ENCODE results near the gene MYL6.

The MYL6 gene
- long read RNA-seq, transcript MYL6-207 (6 exons, 655 nt): major isoform, 89 of 115 reads
- long read RNA-seq, transcript MYL6-219 (5 exons, 1,438 nt): minor isoform, 7 of 115 reads
- long read RNA-seq, partial matches to known transcripts: 5 of 115 reads
- long read RNA-seq, other reads (novel, unspliced or antisense): 9 of 115 reads

DNA sequence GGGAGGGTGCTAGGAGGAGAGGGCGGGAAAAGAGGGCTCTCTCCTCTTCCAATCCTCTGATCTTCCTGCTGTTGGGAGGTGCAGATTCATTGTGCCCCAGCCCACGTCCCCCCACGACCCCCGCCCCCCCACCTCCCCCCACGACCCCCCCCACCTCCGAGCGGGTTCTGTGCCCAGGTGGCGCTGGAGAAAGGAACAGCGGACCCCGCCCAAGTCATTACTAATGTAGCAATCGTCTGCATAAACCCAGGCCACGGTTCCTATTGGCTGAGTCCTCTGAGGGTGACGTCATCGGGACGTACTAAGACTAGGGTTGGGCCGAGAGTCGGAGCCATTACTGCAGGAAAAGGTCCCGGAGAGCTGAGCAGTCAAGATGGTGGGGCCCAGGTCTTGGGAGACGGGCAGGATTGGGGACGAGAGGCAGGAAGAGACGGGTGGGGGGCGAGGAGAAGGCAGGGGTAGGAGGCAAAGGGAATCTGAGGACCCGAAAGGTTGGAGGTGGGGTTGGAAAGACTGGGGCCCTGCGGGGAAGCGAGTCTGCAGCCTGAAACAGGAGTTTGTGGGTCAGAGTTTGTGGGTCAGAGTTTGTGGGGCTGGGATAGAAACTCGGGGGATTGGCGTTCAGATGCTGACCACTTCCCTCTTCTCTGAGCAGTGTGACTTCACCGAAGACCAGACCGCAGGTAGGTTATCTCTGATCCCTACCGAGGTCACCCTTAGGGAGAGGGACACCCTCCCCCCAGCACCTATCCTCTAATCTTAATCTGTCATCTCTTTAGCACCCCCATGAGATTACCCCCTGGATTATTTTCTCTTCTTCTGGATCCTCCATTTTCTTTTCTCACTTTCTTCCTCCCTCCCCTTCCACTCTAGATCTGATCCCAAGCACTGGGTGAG, at the start of gene MYL6:
Gene MYL6 (plus strand): TSS at position 331 of the 897 bp plus-strand sequence. CDS start 43 bp downstream, at position 374.
- H3K27ac ChIP-seq (replicated peaks): peak within 1 kb of the TSS; percentile 96
- DNase-seq (ENCODE audit: low read depth in 1 of 2, low spot score in 1 of 2): peak; percentile 97 to 98

DNA sequence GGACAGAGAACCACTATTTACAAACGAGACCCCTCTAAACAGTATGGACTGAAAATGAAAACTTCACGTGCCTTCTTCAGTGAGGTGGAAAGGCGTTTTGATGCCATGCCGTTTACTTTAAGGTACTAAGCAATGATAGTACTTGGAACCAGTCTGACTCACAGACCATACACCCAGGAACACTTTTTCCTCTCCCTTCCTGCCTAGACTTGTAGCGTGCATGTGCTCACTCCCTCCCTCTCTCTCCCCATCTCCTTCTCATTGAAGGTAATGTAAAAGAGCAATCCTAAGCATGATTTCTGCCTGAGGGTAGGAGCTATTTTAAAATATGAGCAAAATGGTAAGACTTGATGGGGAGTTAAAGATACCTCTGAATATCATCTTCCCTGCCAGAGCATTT, 47.6 kb upstream of the MYL6 start:
- H3K4me3 ChIP-seq (replicated peaks; ENCODE audit: insufficient read depth, low read length): no peak overlapping the region

More for the DNA sequence above, at the start of gene MYL6:
- TF ChIP-seq, protein P1, sequence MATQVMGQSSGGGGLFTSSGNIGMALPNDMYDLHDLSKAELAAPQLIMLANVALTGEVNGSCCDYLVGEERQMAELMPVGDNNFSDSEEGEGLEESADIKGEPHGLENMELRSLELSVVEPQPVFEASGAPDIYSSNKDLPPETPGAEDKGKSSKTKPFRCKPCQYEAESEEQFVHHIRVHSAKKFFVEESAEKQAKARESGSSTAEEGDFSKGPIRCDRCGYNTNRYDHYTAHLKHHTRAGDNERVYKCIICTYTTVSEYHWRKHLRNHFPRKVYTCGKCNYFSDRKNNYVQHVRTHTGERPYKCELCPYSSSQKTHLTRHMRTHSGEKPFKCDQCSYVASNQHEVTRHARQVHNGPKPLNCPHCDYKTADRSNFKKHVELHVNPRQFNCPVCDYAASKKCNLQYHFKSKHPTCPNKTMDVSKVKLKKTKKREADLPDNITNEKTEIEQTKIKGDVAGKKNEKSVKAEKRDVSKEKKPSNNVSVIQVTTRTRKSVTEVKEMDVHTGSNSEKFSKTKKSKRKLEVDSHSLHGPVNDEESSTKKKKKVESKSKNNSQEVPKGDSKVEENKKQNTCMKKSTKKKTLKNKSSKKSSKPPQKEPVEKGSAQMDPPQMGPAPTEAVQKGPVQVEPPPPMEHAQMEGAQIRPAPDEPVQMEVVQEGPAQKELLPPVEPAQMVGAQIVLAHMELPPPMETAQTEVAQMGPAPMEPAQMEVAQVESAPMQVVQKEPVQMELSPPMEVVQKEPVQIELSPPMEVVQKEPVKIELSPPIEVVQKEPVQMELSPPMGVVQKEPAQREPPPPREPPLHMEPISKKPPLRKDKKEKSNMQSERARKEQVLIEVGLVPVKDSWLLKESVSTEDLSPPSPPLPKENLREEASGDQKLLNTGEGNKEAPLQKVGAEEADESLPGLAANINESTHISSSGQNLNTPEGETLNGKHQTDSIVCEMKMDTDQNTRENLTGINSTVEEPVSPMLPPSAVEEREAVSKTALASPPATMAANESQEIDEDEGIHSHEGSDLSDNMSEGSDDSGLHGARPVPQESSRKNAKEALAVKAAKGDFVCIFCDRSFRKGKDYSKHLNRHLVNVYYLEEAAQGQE (IDR thresholded peaks at IDR 0.05; ENCODE audit: insufficient replicate concordance, low read depth): peak; percentile 64
- TF ChIP-seq, protein P2, sequence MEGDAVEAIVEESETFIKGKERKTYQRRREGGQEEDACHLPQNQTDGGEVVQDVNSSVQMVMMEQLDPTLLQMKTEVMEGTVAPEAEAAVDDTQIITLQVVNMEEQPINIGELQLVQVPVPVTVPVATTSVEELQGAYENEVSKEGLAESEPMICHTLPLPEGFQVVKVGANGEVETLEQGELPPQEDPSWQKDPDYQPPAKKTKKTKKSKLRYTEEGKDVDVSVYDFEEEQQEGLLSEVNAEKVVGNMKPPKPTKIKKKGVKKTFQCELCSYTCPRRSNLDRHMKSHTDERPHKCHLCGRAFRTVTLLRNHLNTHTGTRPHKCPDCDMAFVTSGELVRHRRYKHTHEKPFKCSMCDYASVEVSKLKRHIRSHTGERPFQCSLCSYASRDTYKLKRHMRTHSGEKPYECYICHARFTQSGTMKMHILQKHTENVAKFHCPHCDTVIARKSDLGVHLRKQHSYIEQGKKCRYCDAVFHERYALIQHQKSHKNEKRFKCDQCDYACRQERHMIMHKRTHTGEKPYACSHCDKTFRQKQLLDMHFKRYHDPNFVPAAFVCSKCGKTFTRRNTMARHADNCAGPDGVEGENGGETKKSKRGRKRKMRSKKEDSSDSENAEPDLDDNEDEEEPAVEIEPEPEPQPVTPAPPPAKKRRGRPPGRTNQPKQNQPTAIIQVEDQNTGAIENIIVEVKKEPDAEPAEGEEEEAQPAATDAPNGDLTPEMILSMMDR (IDR thresholded peaks at IDR 0.05; ENCODE audit: insufficient read depth, low read length): no peak
- TF ChIP-seq SPI1 (IDR thresholded peaks at IDR 0.05; ENCODE audit: borderline replicate concordance, low read depth): peak; percentile 71; the same call in 1 of the 2 replicates
- no peak for TF ChIP-seq GABPA (IDR thresholded peaks at IDR 0.05; ENCODE audit: low read depth)
- TF ChIP-seq POLR2AphosphoS5 (IDR thresholded peaks at IDR 0.05; ENCODE audit: low read depth): peak; percentile 98
- Histone ChIP-seq H3K4me3 (replicated peaks; ENCODE audit: insufficient read depth, low read length) (peak within 1 kb of the TSS; percentile 64), H3K27me3 (ENCODE audit: insufficient read depth, poor library complexity, severe bottlenecking) (no peaks in the 10 kb centered on the region)

DNA sequence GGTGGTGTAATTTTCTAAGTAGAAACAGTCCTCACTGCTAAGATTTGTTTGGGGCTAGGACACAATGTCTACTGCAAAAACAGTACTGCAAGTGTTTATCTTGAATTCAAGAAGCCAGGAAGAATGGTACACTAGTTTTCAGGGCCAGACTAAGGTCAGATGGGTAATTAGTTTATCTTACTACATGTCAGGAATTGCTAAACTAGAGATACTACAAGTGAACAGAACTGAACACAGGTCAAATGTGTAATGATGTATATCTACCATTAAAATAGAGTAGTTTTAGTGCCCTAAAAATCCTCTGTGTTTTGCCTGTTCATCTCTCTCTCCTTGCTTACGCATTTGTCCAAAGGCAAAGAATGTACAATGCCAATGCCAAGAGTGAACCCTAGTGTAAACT, 44.1 kb upstream of the MYL6 start:
- DNase-seq (ENCODE audit: low read depth in 1 of 2, low spot score in 1 of 2): no peak
- TF ChIP-seq, protein P1 (IDR thresholded peaks at IDR 0.05; ENCODE audit: insufficient replicate concordance, low read depth): no peak
- no peak; the same call in 1 of the 2 replicates for TF ChIP-seq POLR2AphosphoS5 (IDR thresholded peaks at IDR 0.05; ENCODE audit: low read depth)
- TF ChIP-seq, protein P2 (IDR thresholded peaks at IDR 0.05; ENCODE audit: insufficient read depth, low read length): no peak
- TF ChIP-seq SPI1 (IDR thresholded peaks at IDR 0.05; ENCODE audit: borderline replicate concordance, low read depth): no peak
- TF ChIP-seq GABPA (IDR thresholded peaks at IDR 0.05; ENCODE audit: low read depth): no peak
- H3K4me3 ChIP-seq (replicated peaks; ENCODE audit: insufficient read depth, low read length): no peak overlapping the region
- no peak overlapping the region for H3K27ac ChIP-seq (replicated peaks)
- no peaks in the 10 kb centered on the region for H3K27me3 ChIP-seq (ENCODE audit: insufficient read depth, poor library complexity, severe bottlenecking)

More for the DNA sequence above, 47.6 kb upstream of the MYL6 start:
- no peak for DNase-seq (ENCODE audit: low read depth in 1 of 2, low spot score in 1 of 2)
- Histone ChIP-seq H3K27me3 (ENCODE audit: insufficient read depth, poor library complexity, severe bottlenecking) (no peaks in the 10 kb centered on the region), H3K27ac (replicated peaks) (no peak overlapping the region)
- TF ChIP-seq, protein P1 (IDR thresholded peaks at IDR 0.05; ENCODE audit: insufficient replicate concordance, low read depth): no peak
- TF ChIP-seq, protein P2 (IDR thresholded peaks at IDR 0.05; ENCODE audit: insufficient read depth, low read length): no peak
- TF ChIP-seq GABPA (IDR thresholded peaks at IDR 0.05; ENCODE audit: low read depth): no peak
- TF ChIP-seq SPI1 (IDR thresholded peaks at IDR 0.05; ENCODE audit: borderline replicate concordance, low read depth): no peak

All from HL-60 (cell line).